Nephron (organoid): ENCODE measurements around the gene DEAF1.

Experiments
- H3K27ac Mint-ChIP-seq, 3 experiments: 2 replicates each; pipeline ENCODE4 v1.8.0; 2020; ENCODE audit warnings: mixed read lengths in 3 of 3, mild to moderate bottlenecking in 2 of 3, moderate library complexity in 1 of 3
- H3K27me3 Mint-ChIP-seq: 2 replicates; pipeline ENCODE4 v1.8.0; 2021; ENCODE audit warnings: low read depth, mild to moderate bottlenecking, moderate library complexity, mixed read lengths
- H3K36me3 Mint-ChIP-seq: 2 replicates; pipeline ENCODE4 v1.8.0; 2020; ENCODE audit warnings: low read depth, mixed read lengths
- H3K4me1 Mint-ChIP-seq: 2 replicates; pipeline ENCODE4 v1.8.0; 2020; ENCODE audit warnings: mixed read lengths
- H3K4me3 Mint-ChIP-seq, 3 experiments: 2 replicates each; pipeline ENCODE4 v1.8.0; 2020; ENCODE audit warnings: mild to moderate bottlenecking in 3 of 3, mixed read lengths in 3 of 3, moderate library complexity in 2 of 3
- H3K9me3 Mint-ChIP-seq: 2 replicates; pipeline ENCODE4 v1.8.0; 2020; ENCODE audit warnings: mixed read lengths
- CTCF ChIP-seq, 3 experiments: fragments of 200-600 bp; sonication (generic); IDR thresholded peaks; one replicate each; pipeline ENCODE4 v1.5.0; 2021; ENCODE audit warnings: antibody characterized with exemption in 3 of 3; ENCODE audit not compliant: unreplicated experiment in 3 of 3

Gene DEAF1

GRCh38 chr11:703506-703905, 8.5 kb upstream of the DEAF1 start:
- TF ChIP-seq CTCF (IDR thresholded peaks at IDR 0.05; ENCODE audit: unreplicated experiment in 3 of 3) = no peak
- Mint-ChIP-seq H3K27ac (peak overlapping the region in 1 of 3 experiments; percentile 65), H3K9me3 (no peaks in the 10 kb centered on the region), H3K27me3 (peaks cover 10% of the 10 kb centered on the region), H3K4me3 (peak overlapping the region in 1 of 3 experiments; percentile 37), H3K4me1 (no peaks in the 10 kb centered on the region), H3K36me3 (peaks cover 8% of the 10 kb centered on the region)

- Mint-ChIP-seq H3K27ac (no peak overlapping the region), H3K27me3 (peaks cover 6% of the 10 kb centered on the region), H3K9me3 (no peaks in the 10 kb centered on the region), H3K4me1 (peaks cover 7% of the 10 kb centered on the region), H3K36me3 (peaks cover 11% of the 10 kb centered on the region), H3K4me3 (no peak overlapping the region)
- TF ChIP-seq CTCF (IDR thresholded peaks at IDR 0.05; ENCODE audit: unreplicated experiment in 3 of 3) = no peak
Observed at GRCh38 chr11:702462-703461, 7.7 kb upstream of the DEAF1 start.

- Mint-ChIP-seq H3K27me3 (no peaks in the 10 kb centered on the region), H3K4me3 (no peak overlapping the region), H3K36me3 (peaks cover 15% of the 10 kb centered on the region), H3K4me1 (peaks cover 15% of the 10 kb centered on the region), H3K9me3 (no peaks in the 10 kb centered on the region), H3K27ac (no peak overlapping the region)
- no peak for TF ChIP-seq CTCF (IDR thresholded peaks at IDR 0.05; ENCODE audit: unreplicated experiment in 3 of 3)
Observed at GRCh38 chr11:701741-702461, 6.9 kb upstream of the DEAF1 start.

GRCh38 chr11:699753-700152, 4.7 kb upstream of the DEAF1 start:
- Mint-ChIP-seq H3K4me3 (no peak overlapping the region), H3K4me1 (peaks cover 20% of the 10 kb centered on the region), H3K27me3 (no peaks in the 10 kb centered on the region), H3K27ac (no peak overlapping the region), H3K9me3 (no peaks in the 10 kb centered on the region), H3K36me3 (peaks cover 15% of the 10 kb centered on the region)
- no peak for TF ChIP-seq CTCF (IDR thresholded peaks at IDR 0.05; ENCODE audit: unreplicated experiment in 3 of 3)

GRCh38 chr11:699116-699508, 4.1 kb upstream of the DEAF1 start:
- Mint-ChIP-seq H3K36me3 (peaks cover 15% of the 10 kb centered on the region), H3K9me3 (no peaks in the 10 kb centered on the region), H3K27me3 (no peaks in the 10 kb centered on the region), H3K27ac (no peak overlapping the region), H3K4me1 (peaks cover 20% of the 10 kb centered on the region), H3K4me3 (peak overlapping the region in 2 of 3 experiments; percentile 35 to 43)
- TF ChIP-seq CTCF (IDR thresholded peaks at IDR 0.05; ENCODE audit: unreplicated experiment in 3 of 3) = no peak
